ENCODE data around the gene UGT2B7. TPM values are rescaled to one million over a fixed set of nuclear protein-coding genes. Genes with fewer than 3 reads are reported as not detected.

Gene UGT2B7
- total RNA-seq, 1 donor from 2014 or later: 0.97 TPM

DNA sequence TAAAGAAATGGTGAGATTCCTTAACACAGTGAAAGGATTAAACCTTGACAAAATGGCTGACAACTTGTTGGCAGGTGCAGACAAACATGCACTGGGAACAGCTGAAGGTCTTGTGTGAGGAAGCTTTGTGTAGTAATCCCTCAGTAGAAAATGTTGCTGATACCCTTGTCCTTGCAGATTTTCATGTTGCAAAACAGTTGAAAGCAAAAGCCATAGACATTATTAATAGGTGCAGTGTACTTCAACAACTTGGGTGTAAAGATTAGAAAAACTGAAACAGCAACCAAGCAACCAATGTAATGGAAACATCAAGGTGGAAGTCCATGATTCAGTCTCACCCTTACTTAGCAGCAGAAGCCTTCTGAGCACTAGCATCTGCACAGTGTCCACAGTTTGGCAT, 29.8 kb downstream of the UGT2B7 start:
- H3K9me3 Mint-ChIP-seq (ENCODE audit: unreplicated experiment): no peaks in the 10 kb centered on the region
- no peaks in the 10 kb centered on the region for H3K36me3 Mint-ChIP-seq (ENCODE audit: unreplicated experiment)
- no peak overlapping the region for H3K27ac Mint-ChIP-seq (ENCODE audit: unreplicated experiment)
- H3K4me3 Mint-ChIP-seq (ENCODE audit: unreplicated experiment): no peak overlapping the region
- no peaks in the 10 kb centered on the region for H3K4me1 Mint-ChIP-seq (ENCODE audit: unreplicated experiment)
- TF ChIP-seq, protein P1, sequence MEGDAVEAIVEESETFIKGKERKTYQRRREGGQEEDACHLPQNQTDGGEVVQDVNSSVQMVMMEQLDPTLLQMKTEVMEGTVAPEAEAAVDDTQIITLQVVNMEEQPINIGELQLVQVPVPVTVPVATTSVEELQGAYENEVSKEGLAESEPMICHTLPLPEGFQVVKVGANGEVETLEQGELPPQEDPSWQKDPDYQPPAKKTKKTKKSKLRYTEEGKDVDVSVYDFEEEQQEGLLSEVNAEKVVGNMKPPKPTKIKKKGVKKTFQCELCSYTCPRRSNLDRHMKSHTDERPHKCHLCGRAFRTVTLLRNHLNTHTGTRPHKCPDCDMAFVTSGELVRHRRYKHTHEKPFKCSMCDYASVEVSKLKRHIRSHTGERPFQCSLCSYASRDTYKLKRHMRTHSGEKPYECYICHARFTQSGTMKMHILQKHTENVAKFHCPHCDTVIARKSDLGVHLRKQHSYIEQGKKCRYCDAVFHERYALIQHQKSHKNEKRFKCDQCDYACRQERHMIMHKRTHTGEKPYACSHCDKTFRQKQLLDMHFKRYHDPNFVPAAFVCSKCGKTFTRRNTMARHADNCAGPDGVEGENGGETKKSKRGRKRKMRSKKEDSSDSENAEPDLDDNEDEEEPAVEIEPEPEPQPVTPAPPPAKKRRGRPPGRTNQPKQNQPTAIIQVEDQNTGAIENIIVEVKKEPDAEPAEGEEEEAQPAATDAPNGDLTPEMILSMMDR (IDR thresholded peaks at IDR 0.05): no peak
- DNase-seq (ENCODE audit: extremely low spot score, unreplicated experiment): no peak
- no peaks in the 10 kb centered on the region for H3K27me3 Mint-ChIP-seq (ENCODE audit: unreplicated experiment)

GRCh38 chr4:69133993-69134392, 37.7 kb downstream of the UGT2B7 start:
- no peak overlapping the region for H3K4me3 Mint-ChIP-seq (ENCODE audit: unreplicated experiment)
- H3K9me3 Mint-ChIP-seq (ENCODE audit: unreplicated experiment): no peaks in the 10 kb centered on the region
- H3K27me3 Mint-ChIP-seq (ENCODE audit: unreplicated experiment): peaks cover 5% of the 10 kb centered on the region
- TF ChIP-seq, protein P1 (IDR thresholded peaks at IDR 0.05): no peak
- no peaks in the 10 kb centered on the region for H3K36me3 Mint-ChIP-seq (ENCODE audit: unreplicated experiment)
- DNase-seq (ENCODE audit: extremely low spot score, unreplicated experiment): no peak
- no peak overlapping the region for H3K27ac Mint-ChIP-seq (ENCODE audit: unreplicated experiment)
- H3K4me1 Mint-ChIP-seq (ENCODE audit: unreplicated experiment): no peaks in the 10 kb centered on the region

DNA sequence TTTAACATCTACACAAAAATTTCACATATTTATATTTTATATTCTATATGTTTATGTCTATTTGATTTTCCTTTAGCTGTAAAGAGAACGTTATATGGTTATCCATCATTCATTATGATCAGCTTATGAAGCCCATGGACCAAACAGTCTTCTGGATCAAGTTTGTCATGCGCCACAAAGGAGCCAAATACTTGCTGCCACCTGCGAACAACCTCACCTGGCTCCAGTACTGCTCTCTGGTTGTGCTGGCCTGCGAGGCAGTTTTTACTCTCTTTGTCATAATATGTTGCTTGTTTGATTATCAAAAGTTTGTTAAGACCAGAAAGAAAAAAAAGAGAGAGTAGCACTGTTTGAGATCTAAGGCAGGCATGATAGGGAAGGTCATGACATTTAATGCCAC, 38.2 kb downstream of the UGT2B7 start:
- no peaks in the 10 kb centered on the region for H3K36me3 Mint-ChIP-seq (ENCODE audit: unreplicated experiment)
- H3K4me1 Mint-ChIP-seq (ENCODE audit: unreplicated experiment): no peaks in the 10 kb centered on the region
- TF ChIP-seq, protein P1 (IDR thresholded peaks at IDR 0.05): no peak
- no peak overlapping the region for H3K27ac Mint-ChIP-seq (ENCODE audit: unreplicated experiment)
- H3K27me3 Mint-ChIP-seq (ENCODE audit: unreplicated experiment): peaks cover 7% of the 10 kb centered on the region
- DNase-seq (ENCODE audit: extremely low spot score, unreplicated experiment): no peak
- no peaks in the 10 kb centered on the region for H3K9me3 Mint-ChIP-seq (ENCODE audit: unreplicated experiment)
- H3K4me3 Mint-ChIP-seq (ENCODE audit: unreplicated experiment): no peak overlapping the region

- Mint-ChIP-seq H3K27me3 (ENCODE audit: unreplicated experiment) (peaks cover 6% of the 10 kb centered on the region), H3K9me3 (ENCODE audit: unreplicated experiment) (no peaks in the 10 kb centered on the region), H3K4me1 (ENCODE audit: unreplicated experiment) (no peaks in the 10 kb centered on the region), H3K4me3 (ENCODE audit: unreplicated experiment) (no peak overlapping the region), H3K36me3 (ENCODE audit: unreplicated experiment) (no peaks in the 10 kb centered on the region), H3K27ac (ENCODE audit: unreplicated experiment) (no peak overlapping the region)
- TF ChIP-seq, protein P1 (IDR thresholded peaks at IDR 0.05): no peak
- no peak for DNase-seq (ENCODE audit: extremely low spot score, unreplicated experiment)
Measured at GRCh38 chr4:69141320-69141719, 45.0 kb downstream of the UGT2B7 start.

- no peak overlapping the region for H3K27ac Mint-ChIP-seq (ENCODE audit: unreplicated experiment)
- TF ChIP-seq, protein P1 (IDR thresholded peaks at IDR 0.05): no peak
- no peak for DNase-seq (ENCODE audit: extremely low spot score, unreplicated experiment)
- H3K36me3 Mint-ChIP-seq (ENCODE audit: unreplicated experiment): no peaks in the 10 kb centered on the region
- H3K9me3 Mint-ChIP-seq (ENCODE audit: unreplicated experiment): no peaks in the 10 kb centered on the region
- no peak overlapping the region for H3K4me3 Mint-ChIP-seq (ENCODE audit: unreplicated experiment)
- H3K27me3 Mint-ChIP-seq (ENCODE audit: unreplicated experiment): peaks cover 3% of the 10 kb centered on the region
- no peaks in the 10 kb centered on the region for H3K4me1 Mint-ChIP-seq (ENCODE audit: unreplicated experiment)
Measured at GRCh38 chr4:69147334-69147733, 51.1 kb downstream of the UGT2B7 start.

Measured in osteocyte (in vitro differentiated cells).